Neuronal stem cell (in vitro differentiated cells): ENCODE data around the gene NIN.

Experiments used
- DNase-seq: peaks from one replicate; pipeline ENCODE4 v3.0.0-alpha.2; 2013; ENCODE audit warnings: low spot score
- H2AFZ ChIP-seq: one replicate; pipeline ENCODE4 v1.6.1; 2013; ENCODE audit warnings: mild to moderate bottlenecking, low read length, inconsistent platforms
- H2AK5ac ChIP-seq: 2 replicates; pipeline ENCODE4 v1.6.1; 2013; ENCODE audit warnings: low read depth, mild to moderate bottlenecking, inconsistent platforms, low read length, moderate library complexity, mixed read lengths
- H2BK120ac ChIP-seq: 2 replicates; pipeline ENCODE4 v1.6.1; 2013; ENCODE audit warnings: low read depth, mild to moderate bottlenecking, inconsistent platforms, low read length, moderate library complexity, mixed read lengths
- H2BK12ac ChIP-seq: one replicate; pipeline ENCODE4 v1.6.1; 2013; ENCODE audit warnings: low read length, inconsistent platforms
- H2BK15ac ChIP-seq: 2 replicates; pipeline ENCODE4 v1.6.1; 2013; ENCODE audit warnings: mild to moderate bottlenecking, low read length, inconsistent platforms, mixed read lengths
- H2BK5ac ChIP-seq: one replicate; pipeline ENCODE4 v1.6.1; 2013; ENCODE audit warnings: inconsistent platforms, mild to moderate bottlenecking, low read length, moderate library complexity
- H3K14ac ChIP-seq: one replicate; pipeline ENCODE4 v1.6.1; 2013; ENCODE audit warnings: low read length, inconsistent platforms
- H3K18ac ChIP-seq: 2 replicates; pipeline ENCODE4 v1.6.1; 2013; ENCODE audit warnings: low read length, inconsistent platforms
- H3K23ac ChIP-seq: 2 replicates; pipeline ENCODE4 v1.6.1; 2013; ENCODE audit warnings: low read depth, mild to moderate bottlenecking, mixed read lengths, low read length, inconsistent platforms; ENCODE audit not compliant: poor library complexity
- H3K27ac ChIP-seq: replicated peaks from 3 replicates; pipeline ENCODE4 v1.5.1; 2013; ENCODE audit warnings: low read length, inconsistent platforms
- H3K27me3 ChIP-seq, 3 experiments: 2 replicates each; pipeline ENCODE4 v1.6.1; 2013; ENCODE audit warnings: low read length in 3 of 3, mild to moderate bottlenecking in 2 of 3, inconsistent platforms in 1 of 3, low read depth in 1 of 3, mixed read lengths in 1 of 3, moderate library complexity in 1 of 3; ENCODE audit not compliant: control insufficient read depth in 3 of 3, insufficient read depth in 3 of 3
- H3K36me3 ChIP-seq, 2 donors: replicated peaks in 1 of 2; 2 replicates each; pipeline ENCODE4 v1.6.1; 2013; ENCODE audit warnings: low read length in 2 of 2; ENCODE audit not compliant: control insufficient read depth in 2 of 2, insufficient read depth in 2 of 2
- H3K4ac ChIP-seq: 2 replicates; pipeline ENCODE4 v1.6.1; 2013; ENCODE audit warnings: inconsistent platforms, mild to moderate bottlenecking, low read length, moderate library complexity
- H3K4me1 ChIP-seq, 2 donors: 1 replicate in 1 of 2; 2 replicates in 1 of 2; pipeline ENCODE4 v1.6.1; 2013; ENCODE audit warnings: low read length in 2 of 2, low read depth in 1 of 2; ENCODE audit not compliant: control insufficient read depth in 2 of 2, insufficient read depth in 1 of 2
- H3K4me2 ChIP-seq: one replicate; pipeline ENCODE4 v1.6.1; 2013; ENCODE audit warnings: mild to moderate bottlenecking, low read length, inconsistent platforms; ENCODE audit not compliant: insufficient read depth, poor library complexity, severe bottlenecking
- H3K4me3 ChIP-seq, 2 donors: 2 replicates each; pipeline ENCODE4 v1.5.1; 2013; ENCODE audit warnings: low read length in 2 of 2, mild to moderate bottlenecking in 2 of 2, inconsistent platforms in 1 of 2, moderate library complexity in 1 of 2
- H3K79me1 ChIP-seq: one replicate; pipeline ENCODE4 v1.6.1; 2013; ENCODE audit warnings: low read depth, mild to moderate bottlenecking, inconsistent platforms, low read length, moderate library complexity
- H3K9ac ChIP-seq: one replicate; pipeline ENCODE4 v1.6.1; 2013; ENCODE audit warnings: mild to moderate bottlenecking, low read depth, low read length, inconsistent platforms; ENCODE audit not compliant: poor library complexity
- H3K9me3 ChIP-seq, 2 donors: replicated peaks in 1 of 2; 2 replicates each; pipeline versions ENCODE3 to v1.6.1; 2013; ENCODE audit warnings: low read length in 2 of 2, mild to moderate bottlenecking in 2 of 2, inconsistent platforms in 1 of 2, low read depth in 1 of 2, mixed read lengths in 1 of 2, moderate library complexity in 1 of 2; ENCODE audit not compliant: control insufficient read depth in 2 of 2, insufficient read depth in 1 of 2
- H4K8ac ChIP-seq: one replicate; pipeline ENCODE4 v1.6.1; 2013; ENCODE audit warnings: low read depth, mild to moderate bottlenecking, inconsistent platforms, low read length, moderate library complexity
- H4K91ac ChIP-seq: one replicate; pipeline ENCODE4 v1.6.1; 2013; ENCODE audit warnings: low read length, low read depth, mild to moderate bottlenecking, inconsistent platforms; ENCODE audit not compliant: poor library complexity
- WGBS, 2 donors: extraction: QIAGEN DNeasy Blood & Tissue Kit; methylation state at CpG; one replicate each; pipeline ENCODE4 v1.1.7; 2013; ENCODE audit warnings: missing lambda C conversion rate in 2 of 2, mixed read lengths in 1 of 2; ENCODE audit not compliant: insufficient read length in 2 of 2, insufficient replicate concordance in 1 of 2; ENCODE audit errors: extremely low coverage in 2 of 2; 5-methylcytosine and 5-hydroxymethylcytosine counted together

NIN gene

DNA sequence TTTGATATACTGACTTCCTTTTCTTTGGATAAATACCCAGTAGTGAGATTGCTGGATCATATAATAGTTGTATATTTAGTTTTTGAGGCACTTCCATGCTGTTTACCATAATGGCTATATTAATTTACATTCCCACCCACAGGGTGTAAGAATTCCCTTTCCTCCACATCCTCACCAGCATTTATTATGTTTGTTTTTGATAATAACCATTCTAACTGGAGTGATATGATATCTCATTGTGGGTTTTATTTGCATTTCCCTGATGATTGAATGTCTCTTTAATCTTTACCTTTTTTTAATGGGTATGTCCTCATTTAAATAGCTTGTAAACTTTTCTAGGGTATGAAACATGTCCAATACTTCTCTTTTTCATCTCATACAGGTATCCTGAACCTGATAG is 151.3 kb downstream of the NIN start:
- no peaks in the 10 kb centered on the region for H3K79me1 ChIP-seq
- H3K4me2 ChIP-seq, result no peak overlapping the region
- H3K4me1 ChIP-seq, result peaks cover 0 to 3% of the 10 kb centered on the region in 2 donors
- H2AFZ ChIP-seq, result no peak overlapping the region
- H3K27ac ChIP-seq, result no peak overlapping the region
- H3K27me3 ChIP-seq, result no peaks in the 10 kb centered on the region
- no peak overlapping the region for H2BK120ac ChIP-seq
- no peak overlapping the region for H3K14ac ChIP-seq
- H2AK5ac ChIP-seq, result no peak overlapping the region
- H2BK15ac ChIP-seq, result no peak overlapping the region
- H3K4me3 ChIP-seq, result no peak overlapping the region
- no peak for DNase-seq
- no peak overlapping the region for H4K8ac ChIP-seq
- H3K36me3 ChIP-seq, result no peaks in the 10 kb centered on the region
- H2BK5ac ChIP-seq, result no peak overlapping the region
- H4K91ac ChIP-seq, result no peak overlapping the region
- H3K18ac ChIP-seq, result no peak overlapping the region
- H3K4ac ChIP-seq, result no peak overlapping the region
- no peak overlapping the region for H2BK12ac ChIP-seq
- no peaks in the 10 kb centered on the region for H3K9me3 ChIP-seq
- H3K9ac ChIP-seq, result no peak overlapping the region
- no peak overlapping the region for H3K23ac ChIP-seq

- H3K4me2 ChIP-seq, result no peak overlapping the region
- H3K9ac ChIP-seq, result no peak overlapping the region
- H2BK15ac ChIP-seq, result no peak overlapping the region
- no peak overlapping the region for H3K23ac ChIP-seq
- H2AFZ ChIP-seq, result no peak overlapping the region
- H3K14ac ChIP-seq, result no peak overlapping the region
- no CpG with 5 or more reads among the region's 5 CpGs for WGBS, 2 donors
- no peak overlapping the region for H2BK12ac ChIP-seq
- H4K8ac ChIP-seq, result no peak overlapping the region
- H2AK5ac ChIP-seq, result no peak overlapping the region
- no peak overlapping the region for H4K91ac ChIP-seq
- H3K9me3 ChIP-seq, result no peaks in the 10 kb centered on the region
- H2BK5ac ChIP-seq, result no peak overlapping the region
- no peaks in the 10 kb centered on the region for H3K27me3 ChIP-seq
- no peaks in the 10 kb centered on the region for H3K36me3 ChIP-seq
- no peak overlapping the region for H3K18ac ChIP-seq
- H3K27ac ChIP-seq, result no peak overlapping the region
- H3K4me1 ChIP-seq, result peaks cover 0 to 3% of the 10 kb centered on the region in 2 donors
- H3K4ac ChIP-seq, result no peak overlapping the region
- no peak for DNase-seq
- no peak overlapping the region for H2BK120ac ChIP-seq
- no peak overlapping the region for H3K4me3 ChIP-seq
- no peaks in the 10 kb centered on the region for H3K79me1 ChIP-seq
Observed at GRCh38 chr14:50678163-50678562, 152.8 kb downstream of the NIN start.

DNA sequence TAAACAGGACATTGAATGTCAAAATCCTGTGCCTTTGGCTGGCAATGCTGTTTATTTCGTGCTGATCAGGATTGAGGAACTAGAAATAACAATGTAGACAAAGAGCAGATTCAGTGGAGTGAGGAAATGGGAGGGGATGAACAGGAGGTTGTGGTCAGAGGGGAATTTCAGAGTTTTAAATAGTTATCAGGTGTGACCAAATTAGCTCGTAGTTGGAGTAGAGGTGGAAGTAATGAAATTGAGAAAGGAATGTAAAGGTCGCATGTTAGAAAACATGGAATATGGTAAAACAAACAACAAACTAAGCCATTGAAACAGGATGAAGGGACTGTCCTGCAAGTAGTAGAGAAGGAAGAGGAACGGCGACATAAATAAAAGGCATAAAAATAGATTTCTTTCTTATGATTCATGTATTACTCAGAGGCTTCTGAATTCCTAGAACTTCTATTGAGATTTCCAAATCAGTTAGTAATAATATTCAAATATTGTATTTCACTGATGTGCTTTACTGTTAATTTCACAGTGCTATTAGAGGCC is 153.4 kb downstream of the NIN start:
- Histone ChIP-seq H3K9me3 (no peaks in the 10 kb centered on the region), H2AFZ (peak overlapping the region; percentile 19), H3K23ac (no peak overlapping the region), H3K4ac (no peak overlapping the region), H3K36me3 (no peaks in the 10 kb centered on the region), H3K9ac (no peak overlapping the region), H4K8ac (no peak overlapping the region), H2AK5ac (no peak overlapping the region), H3K4me1 (peaks cover 0 to 3% of the 10 kb centered on the region in 2 donors), H4K91ac (no peak overlapping the region), H3K18ac (no peak overlapping the region), H3K4me3 (no peak overlapping the region), H2BK12ac (no peak overlapping the region), H3K4me2 (no peak overlapping the region), H3K27me3 (no peaks in the 10 kb centered on the region), H2BK120ac (no peak overlapping the region), H3K14ac (no peak overlapping the region), H2BK15ac (no peak overlapping the region), H3K27ac (no peak overlapping the region), H3K79me1 (no peaks in the 10 kb centered on the region), H2BK5ac (no peak overlapping the region)
- DNase-seq, result no peak
- WGBS, 2 donors, result 100% methylated on average over 2 of the region's 5 CpGs; no CpG with 5 or more reads in 1 of the 2 donors

GRCh38 chr14:50676814-50677516 is 154.0 kb downstream of the NIN start:
- Histone ChIP-seq H2BK12ac (no peak overlapping the region), H2BK5ac (no peak overlapping the region), H3K9ac (no peak overlapping the region), H3K14ac (no peak overlapping the region), H4K8ac (no peak overlapping the region), H3K36me3 (no peaks in the 10 kb centered on the region), H3K4me1 (peaks cover 0 to 3% of the 10 kb centered on the region in 2 donors), H2BK15ac (no peak overlapping the region), H3K9me3 (no peaks in the 10 kb centered on the region), H3K4me3 (no peak overlapping the region), H3K4me2 (no peak overlapping the region), H3K79me1 (no peaks in the 10 kb centered on the region), H3K27me3 (no peaks in the 10 kb centered on the region), H4K91ac (no peak overlapping the region), H2AK5ac (no peak overlapping the region), H3K23ac (no peak overlapping the region), H3K18ac (no peak overlapping the region), H2AFZ (peak overlapping the region; percentile 19), H3K27ac (no peak overlapping the region), H2BK120ac (no peak overlapping the region), H3K4ac (no peak overlapping the region)
- WGBS, 2 donors, result no CpG with 5 or more reads among the region's 7 CpGs
- DNase-seq, result no peak
